ENCODE data around the gene GRIA1. TPM values are rescaled to one million over a fixed set of nuclear protein-coding genes. Genes with fewer than 3 reads are reported as not detected.

GRIA1 gene
- total and polyA plus RNA-seq, 9 donors, result 0.11 to 1.4 (median 0.34) TPM; not detected in 2

- no peak for DNase-seq
- TF ChIP-seq POLR2A (IDR thresholded peaks at IDR 0.05), result no peak
- TF ChIP-seq CTCF (IDR thresholded peaks at IDR 0.05), result no peak
- TF ChIP-seq EP300 (IDR thresholded peaks at IDR 0.05), result no peak
- H3K27me3 ChIP-seq, result no peaks in the 10 kb centered on the region
- intact Hi-C loops (cut with DNase I), result no loop called here
- H3K36me3 ChIP-seq, result no peaks in the 10 kb centered on the region
- no peak overlapping the region for H3K27ac ChIP-seq
- H3K9me3 ChIP-seq, result no peaks in the 10 kb centered on the region
- 51 to 64% (median 55%) methylated on average over 1 of the region's 1 CpG for WGBS, 3 donors
- no peaks in the 10 kb centered on the region for H3K4me1 ChIP-seq (ENCODE audit: insufficient read depth)
- H3K4me3 ChIP-seq, result no peak overlapping the region
Observed at GRCh38 chr5:153755913-153756500, 265.5 kb downstream of the GRIA1 start.

GRCh38 chr5:153756540-153756939, 266.1 kb downstream of the GRIA1 start:
- H3K27ac ChIP-seq, result no peak overlapping the region
- DNase-seq, result no peak
- H3K4me1 ChIP-seq (ENCODE audit: insufficient read depth), result no peaks in the 10 kb centered on the region
- H3K4me3 ChIP-seq, result no peak overlapping the region
- 81 to 87% (median 84%) methylated on average over 2 of the region's 2 CpGs for WGBS, 3 donors
- H3K36me3 ChIP-seq, result no peaks in the 10 kb centered on the region
- no peaks in the 10 kb centered on the region for H3K27me3 ChIP-seq
- intact Hi-C loops (cut with DNase I), result no loop called here
- TF ChIP-seq EP300 (IDR thresholded peaks at IDR 0.05) (no peak), POLR2A (IDR thresholded peaks at IDR 0.05) (no peak), CTCF (IDR thresholded peaks at IDR 0.05) (no peak)
- H3K9me3 ChIP-seq, result no peaks in the 10 kb centered on the region

- no peak for DNase-seq
- 59 to 75% (median 63%) methylated on average over 1 of the region's 1 CpG for WGBS, 3 donors
- TF ChIP-seq POLR2A (IDR thresholded peaks at IDR 0.05) (no peak), CTCF (IDR thresholded peaks at IDR 0.05) (no peak), EP300 (IDR thresholded peaks at IDR 0.05) (no peak)
Observed at GRCh38 chr5:153765987-153766386, 275.5 kb downstream of the GRIA1 start.

GRCh38 chr5:153767221-153768188, 277.0 kb downstream of the GRIA1 start:
- no peaks in the 10 kb centered on the region for H3K27me3 ChIP-seq
- H3K4me3 ChIP-seq, result no peak overlapping the region
- no peaks in the 10 kb centered on the region for H3K4me1 ChIP-seq (ENCODE audit: insufficient read depth)
- no peaks in the 10 kb centered on the region for H3K9me3 ChIP-seq
- no peak for DNase-seq
- TF ChIP-seq POLR2A (IDR thresholded peaks at IDR 0.05), result no peak
- no peak for TF ChIP-seq EP300 (IDR thresholded peaks at IDR 0.05)
- TF ChIP-seq CTCF (IDR thresholded peaks at IDR 0.05), result no peak
- no peak overlapping the region for H3K27ac ChIP-seq
- WGBS, 3 donors, result 41 to 59% (median 46%) methylated on average over 4 of the region's 4 CpGs
- no peaks in the 10 kb centered on the region for H3K36me3 ChIP-seq
- intact Hi-C loops (cut with DNase I), result no loop called here

More at GRCh38 chr5:153765987-153766386, 275.5 kb downstream of the GRIA1 start:
- Histone ChIP-seq H3K4me3 (no peak overlapping the region), H3K9me3 (no peaks in the 10 kb centered on the region), H3K27me3 (no peaks in the 10 kb centered on the region), H3K27ac (no peak overlapping the region), H3K4me1 (ENCODE audit: insufficient read depth) (no peaks in the 10 kb centered on the region), H3K36me3 (no peaks in the 10 kb centered on the region)
- intact Hi-C loops (cut with DNase I), result no loop called here
